HEK293 (cell line): ENCODE results near the gene ZPLD1.

Source experiments
- CTCF ChIA-PET: fragments of 350-600 bp; formaldehyde crosslinking; extraction: SDS; loops from one replicate; lab custom pipeline; 2021; ENCODE audit warnings: antibody characterized with exemption; lab: Yijun Ruan, JAX
- POLR2A ChIA-PET: fragments of 300-600 bp; formaldehyde crosslinking; extraction: SDS; loops from one replicate; lab custom pipeline; 2020; ENCODE audit warnings: antibody characterized with exemption, inconsistent platforms; lab: Yijun Ruan, JAX
- H3K27ac ChIP-seq: fragments of 200-500 bp; sonication (Bioruptor generic); 2 replicates; pipeline ENCODE4 v1.5.1; 2014; ENCODE audit warnings: low read depth, low read length, control low read depth, inconsistent platforms; ENCODE audit errors: extremely low read depth
- H3K36me3 ChIP-seq, 2 experiments: fragments of 200-500 bp in 1 of 2; sonication (Bioruptor generic) in 1 of 2; 1 replicate in 1 of 2; 2 replicates in 1 of 2; pipeline ENCODE4 v1.5.1; 2014 to 2017; ENCODE audit warnings: inconsistent platforms in 2 of 2, low read length in 2 of 2; ENCODE audit not compliant: control insufficient read depth in 2 of 2, insufficient read depth in 1 of 2
- H3K4me1 ChIP-seq: fragments of 200-500 bp; sonication (Bioruptor generic); 2 replicates; pipeline ENCODE4 v1.5.1; 2014; ENCODE audit warnings: mild to moderate bottlenecking, low read length, inconsistent platforms; ENCODE audit not compliant: control insufficient read depth, insufficient read depth
- H3K4me3 ChIP-seq: 2 replicates; pipeline ENCODE4 v1.5.1; 2011; ENCODE audit warnings: low read depth, mild to moderate bottlenecking, control low read depth, low read length, moderate library complexity
- H3K9me3 ChIP-seq: fragments of 200-500 bp; sonication (Bioruptor generic); 2 replicates; pipeline ENCODE4 v1.5.1; 2014; ENCODE audit warnings: low read depth, low read length, inconsistent platforms; ENCODE audit not compliant: control insufficient read depth, insufficient read depth
- GLI2 ChIP-seq: fragments of 450-650 bp; formaldehyde crosslinking; IDR thresholded peaks from 2 replicates; pipeline ENCODE4; 2017; ENCODE audit warnings: missing biosample characterization, missing genetic modification characterization, low read depth, borderline replicate concordance
- MZF1 ChIP-seq: fragments of 450-650 bp; formaldehyde crosslinking; IDR thresholded peaks from 2 replicates; pipeline ENCODE4 v1.5.1; 2017; ENCODE audit warnings: missing biosample characterization, missing genetic modification characterization, borderline replicate concordance
- OVOL3 ChIP-seq: fragments of 450-650 bp; formaldehyde crosslinking; IDR thresholded peaks from 2 replicates; pipeline ENCODE4 v1.5.1; 2016; ENCODE audit warnings: missing biosample characterization, missing genetic modification characterization
- TCF7L2 ChIP-seq: IDR thresholded peaks from 2 replicates; pipeline ENCODE4 v1.6.1; 2011; ENCODE audit warnings: low read depth, mild to moderate bottlenecking, inconsistent platforms, low read length, moderate library complexity, borderline replicate concordance
- WT1 ChIP-seq: fragments of 450-650 bp; formaldehyde crosslinking; IDR thresholded peaks from 2 replicates; pipeline ENCODE4 v1.5.1; 2016; ENCODE audit warnings: missing biosample characterization, missing genetic modification characterization
- YY2 ChIP-seq: fragments of 450-650 bp; formaldehyde crosslinking; IDR thresholded peaks from 2 replicates; pipeline ENCODE4 v1.5.1; 2016; ENCODE audit warnings: missing biosample characterization, missing genetic modification characterization
- ZFP3 ChIP-seq: fragments of 450-650 bp; formaldehyde crosslinking; IDR thresholded peaks from 2 replicates; pipeline ENCODE4 v1.5.1; 2016; ENCODE audit warnings: low read depth, missing biosample characterization, missing genetic modification characterization
- ZNF114 ChIP-seq: fragments of 450-650 bp; formaldehyde crosslinking; IDR thresholded peaks from 2 replicates; pipeline ENCODE4 v1.5.0; 2017; ENCODE audit warnings: missing biosample characterization, missing genetic modification characterization
- ZNF202 ChIP-seq: fragments of 450-650 bp; formaldehyde crosslinking; IDR thresholded peaks from 2 replicates; pipeline ENCODE4 v1.5.1; 2016; ENCODE audit warnings: missing biosample characterization, missing genetic modification characterization, borderline replicate concordance
- ZNF221 ChIP-seq: fragments of 450-650 bp; formaldehyde crosslinking; IDR thresholded peaks from 2 replicates; pipeline ENCODE4 v1.5.1; 2017; ENCODE audit warnings: missing biosample characterization, missing genetic modification characterization, borderline replicate concordance
- ZNF266 ChIP-seq: fragments of 450-650 bp; formaldehyde crosslinking; IDR thresholded peaks from 2 replicates; pipeline ENCODE4 v1.5.1; 2016; ENCODE audit warnings: missing biosample characterization, missing genetic modification characterization, low read depth
- ZNF302 ChIP-seq: fragments of 450-650 bp; formaldehyde crosslinking; IDR thresholded peaks from 2 replicates; pipeline ENCODE4 v1.5.1; 2016; ENCODE audit warnings: missing biosample characterization, missing genetic modification characterization, low read depth
- ZNF341 ChIP-seq: fragments of 450-650 bp; formaldehyde crosslinking; IDR thresholded peaks from 2 replicates; pipeline ENCODE4; 2016; ENCODE audit warnings: low read depth, missing biosample characterization, missing genetic modification characterization
- ZNF350 ChIP-seq: fragments of 450-650 bp; formaldehyde crosslinking; IDR thresholded peaks from 2 replicates; pipeline ENCODE4 v1.5.0; 2017; ENCODE audit warnings: missing biosample characterization, mild to moderate bottlenecking, missing genetic modification characterization
- ZNF416 ChIP-seq: fragments of 450-650 bp; formaldehyde crosslinking; IDR thresholded peaks from 2 replicates; pipeline ENCODE4 v1.5.1; 2016; ENCODE audit warnings: missing biosample characterization, missing genetic modification characterization
- ZNF473 ChIP-seq: fragments of 450-650 bp; formaldehyde crosslinking; IDR thresholded peaks from 2 replicates; pipeline ENCODE4 v1.5.1; 2017; ENCODE audit warnings: missing biosample characterization, missing genetic modification characterization
- ZNF529 ChIP-seq: fragments of 450-650 bp; formaldehyde crosslinking; IDR thresholded peaks from 2 replicates; pipeline ENCODE4 v1.5.1; 2017; ENCODE audit warnings: missing genetic modification characterization, missing biosample characterization; ENCODE audit not compliant: insufficient replicate concordance
- ZNF610 ChIP-seq: fragments of 450-650 bp; formaldehyde crosslinking; IDR thresholded peaks from 2 replicates; pipeline ENCODE4 v1.5.1; 2016; ENCODE audit warnings: missing biosample characterization, missing genetic modification characterization, borderline replicate concordance
- ZNF785 ChIP-seq: fragments of 450-650 bp; formaldehyde crosslinking; IDR thresholded peaks from 2 replicates; pipeline ENCODE4 v1.5.1; 2016; ENCODE audit warnings: missing biosample characterization, missing genetic modification characterization
- ZNF791 ChIP-seq: fragments of 450-650 bp; formaldehyde crosslinking; IDR thresholded peaks from 2 replicates; pipeline ENCODE4 v1.5.1; 2016; ENCODE audit warnings: missing biosample characterization, missing genetic modification characterization
- ZNF843 ChIP-seq: fragments of 450-650 bp; formaldehyde crosslinking; IDR thresholded peaks from 2 replicates; pipeline ENCODE4 v1.5.1; 2016; ENCODE audit warnings: missing biosample characterization, missing genetic modification characterization
- ZSCAN16 ChIP-seq: fragments of 450-650 bp; formaldehyde crosslinking; IDR thresholded peaks from 2 replicates; pipeline ENCODE4 v1.5.1; 2016; ENCODE audit warnings: missing biosample characterization, missing genetic modification characterization
- TF ChIP-seq, protein P1 (sequence below): fragments of 450-650 bp; formaldehyde crosslinking; IDR thresholded peaks from 2 replicates; pipeline ENCODE4 v1.5.1; 2017; ENCODE audit warnings: missing biosample characterization, mild to moderate bottlenecking, missing genetic modification characterization, moderate library complexity
- TF ChIP-seq, protein P2 (sequence below): fragments of 450-650 bp; formaldehyde crosslinking; IDR thresholded peaks from 2 replicates; pipeline ENCODE4 v1.5.1; 2016; ENCODE audit warnings: missing biosample characterization, missing genetic modification characterization
- TF ChIP-seq, protein P3 (sequence below): fragments of 450-650 bp; formaldehyde crosslinking; optimal IDR thresholded peaks from 2 replicates; pipeline ENCODE3; 2016; ENCODE audit warnings: missing biosample characterization, mild to moderate bottlenecking, missing genetic modification characterization
- TF ChIP-seq, protein P4 (sequence below): fragments of 450-650 bp; formaldehyde crosslinking; conservative IDR thresholded peaks from 2 replicates; pipeline ENCODE4 v1.5.1; 2016; ENCODE audit warnings: low read depth, missing biosample characterization, missing genetic modification characterization

ZPLD1 gene

DNA sequence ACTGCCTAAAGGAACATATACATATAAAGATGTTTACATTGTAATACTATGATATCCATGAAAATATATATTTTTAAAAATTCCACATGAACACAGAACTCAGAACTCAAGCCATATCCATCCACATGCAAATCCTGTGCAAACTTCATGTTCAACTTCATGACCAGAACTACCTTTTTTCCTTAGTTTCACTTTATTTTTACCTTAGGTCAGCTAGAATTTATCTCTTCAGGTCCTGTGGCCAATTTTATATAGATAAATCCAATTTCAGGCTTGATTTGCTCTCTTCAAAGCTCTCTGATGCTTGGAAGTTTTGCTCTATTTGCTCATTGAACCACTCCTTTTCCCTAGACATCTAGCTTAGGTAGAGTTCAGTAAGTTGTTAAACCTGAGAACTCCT lies 38.8 kb downstream of the ZPLD1 start:
- ChIA-PET POLR2A (no interaction called here), CTCF (interaction anchor here (0.5 kb wide), 1 partner anchor 659 kb away, joined by 3 read pairs; no protein-coding TSS in a partner anchor)
- Histone ChIP-seq H3K4me3 (no peak overlapping the region), H3K36me3 (no peaks in the 10 kb centered on the region), H3K27ac (no peak overlapping the region), H3K4me1 (no peaks in the 10 kb centered on the region), H3K9me3 (no peaks in the 10 kb centered on the region)
- TF ChIP-seq YY2 (no peak), ZNF843 (tag by site-specific recombination) (no peak), OVOL3 (no peak), TCF7L2 (no peak), ZNF266 (no peak)
- TF ChIP-seq, protein P1, sequence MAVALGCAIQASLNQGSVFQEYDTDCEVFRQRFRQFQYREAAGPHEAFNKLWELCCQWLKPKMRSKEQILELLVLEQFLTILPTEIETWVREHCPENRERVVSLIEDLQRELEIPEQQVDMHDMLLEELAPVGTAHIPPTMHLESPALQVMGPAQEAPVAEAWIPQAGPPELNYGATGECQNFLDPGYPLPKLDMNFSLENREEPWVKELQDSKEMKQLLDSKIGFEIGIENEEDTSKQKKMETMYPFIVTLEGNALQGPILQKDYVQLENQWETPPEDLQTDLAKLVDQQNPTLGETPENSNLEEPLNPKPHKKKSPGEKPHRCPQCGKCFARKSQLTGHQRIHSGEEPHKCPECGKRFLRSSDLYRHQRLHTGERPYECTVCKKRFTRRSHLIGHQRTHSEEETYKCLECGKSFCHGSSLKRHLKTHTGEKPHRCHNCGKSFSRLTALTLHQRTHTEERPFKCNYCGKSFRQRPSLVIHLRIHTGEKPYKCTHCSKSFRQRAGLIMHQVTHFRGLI (tag by site-specific recombination): no peak
- TF ChIP-seq, protein P2, sequence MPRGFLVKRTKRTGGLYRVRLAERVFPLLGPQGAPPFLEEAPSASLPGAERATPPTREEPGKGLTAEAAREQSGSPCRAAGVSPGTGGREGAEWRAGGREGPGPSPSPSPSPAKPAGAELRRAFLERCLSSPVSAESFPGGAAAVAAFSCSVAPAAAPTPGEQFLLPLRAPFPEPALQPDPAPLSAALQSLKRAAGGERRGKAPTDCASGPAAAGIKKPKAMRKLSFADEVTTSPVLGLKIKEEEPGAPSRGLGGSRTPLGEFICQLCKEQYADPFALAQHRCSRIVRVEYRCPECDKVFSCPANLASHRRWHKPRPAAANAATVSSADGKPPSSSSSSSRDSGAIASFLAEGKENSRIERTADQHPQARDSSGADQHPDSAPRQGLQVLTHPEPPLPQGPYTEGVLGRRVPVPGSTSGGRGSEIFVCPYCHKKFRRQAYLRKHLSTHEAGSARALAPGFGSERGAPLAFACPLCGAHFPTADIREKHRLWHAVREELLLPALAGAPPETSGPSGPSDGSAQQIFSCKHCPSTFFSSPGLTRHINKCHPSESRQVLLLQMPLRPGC (tag by site-specific recombination): no peak
- TF ChIP-seq, protein P3, sequence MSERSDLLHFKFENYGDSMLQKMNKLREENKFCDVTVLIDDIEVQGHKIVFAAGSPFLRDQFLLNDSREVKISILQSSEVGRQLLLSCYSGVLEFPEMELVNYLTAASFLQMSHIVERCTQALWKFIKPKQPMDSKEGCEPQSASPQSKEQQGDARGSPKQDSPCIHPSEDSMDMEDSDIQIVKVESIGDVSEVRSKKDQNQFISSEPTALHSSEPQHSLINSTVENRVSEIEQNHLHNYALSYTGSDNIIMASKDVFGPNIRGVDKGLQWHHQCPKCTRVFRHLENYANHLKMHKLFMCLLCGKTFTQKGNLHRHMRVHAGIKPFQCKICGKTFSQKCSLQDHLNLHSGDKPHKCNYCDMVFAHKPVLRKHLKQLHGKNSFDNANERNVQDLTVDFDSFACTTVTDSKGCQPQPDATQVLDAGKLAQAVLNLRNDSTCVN (tag by site-specific recombination): no peak

DNA sequence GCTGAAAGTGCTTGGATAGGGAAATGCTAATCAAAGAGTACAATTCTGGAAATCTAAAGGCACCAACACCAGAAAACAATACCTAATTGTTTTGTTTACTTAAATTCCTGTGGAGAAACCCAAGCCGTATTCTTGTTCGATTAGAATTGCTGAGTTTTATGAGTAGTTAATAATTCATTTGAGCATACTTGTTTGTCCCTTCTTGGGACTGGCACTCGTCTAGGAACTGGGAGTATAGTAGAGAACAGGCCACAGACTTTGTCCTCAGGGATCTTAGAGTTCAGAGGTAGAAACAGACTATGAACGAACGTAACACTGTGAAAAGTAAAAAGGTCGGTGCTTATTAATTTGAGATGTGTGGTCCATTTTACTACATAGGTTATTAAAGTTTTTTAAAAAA lies 39.4 kb downstream of the ZPLD1 start:
- Histone ChIP-seq H3K4me1 (no peaks in the 10 kb centered on the region), H3K36me3 (no peaks in the 10 kb centered on the region), H3K4me3 (no peak overlapping the region), H3K27ac (no peak overlapping the region), H3K9me3 (no peaks in the 10 kb centered on the region)
- POLR2A ChIA-PET: no interaction called here
- CTCF ChIA-PET: interaction anchor here (0.5 kb wide), 1 partner anchor 660 kb away, joined by 3 read pairs; no protein-coding TSS in a partner anchor
- TF ChIP-seq ZNF529 (tag by site-specific recombination) (no peak), ZNF610 (tag by site-specific recombination) (no peak), ZNF302 (tag by site-specific recombination) (no peak), ZNF341 (no peak), ZSCAN16 (tag by site-specific recombination) (no peak), ZNF785 (tag by site-specific recombination) (no peak), ZNF114 (tag by site-specific recombination) (no peak), ZNF791 (tag by site-specific recombination) (no peak), ZNF221 (tag by site-specific recombination) (no peak), ZNF416 (no peak), ZNF473 (tag by site-specific recombination) (no peak), YY2 (no peak), GLI2 (tag by site-specific recombination) (no peak), ZFP3 (no peak), ZNF350 (tag by site-specific recombination) (no peak), WT1 (tag by site-specific recombination) (no peak), MZF1 (tag by site-specific recombination) (no peak), ZNF202 (tag by site-specific recombination) (no peak)
- TF ChIP-seq, protein P4, sequence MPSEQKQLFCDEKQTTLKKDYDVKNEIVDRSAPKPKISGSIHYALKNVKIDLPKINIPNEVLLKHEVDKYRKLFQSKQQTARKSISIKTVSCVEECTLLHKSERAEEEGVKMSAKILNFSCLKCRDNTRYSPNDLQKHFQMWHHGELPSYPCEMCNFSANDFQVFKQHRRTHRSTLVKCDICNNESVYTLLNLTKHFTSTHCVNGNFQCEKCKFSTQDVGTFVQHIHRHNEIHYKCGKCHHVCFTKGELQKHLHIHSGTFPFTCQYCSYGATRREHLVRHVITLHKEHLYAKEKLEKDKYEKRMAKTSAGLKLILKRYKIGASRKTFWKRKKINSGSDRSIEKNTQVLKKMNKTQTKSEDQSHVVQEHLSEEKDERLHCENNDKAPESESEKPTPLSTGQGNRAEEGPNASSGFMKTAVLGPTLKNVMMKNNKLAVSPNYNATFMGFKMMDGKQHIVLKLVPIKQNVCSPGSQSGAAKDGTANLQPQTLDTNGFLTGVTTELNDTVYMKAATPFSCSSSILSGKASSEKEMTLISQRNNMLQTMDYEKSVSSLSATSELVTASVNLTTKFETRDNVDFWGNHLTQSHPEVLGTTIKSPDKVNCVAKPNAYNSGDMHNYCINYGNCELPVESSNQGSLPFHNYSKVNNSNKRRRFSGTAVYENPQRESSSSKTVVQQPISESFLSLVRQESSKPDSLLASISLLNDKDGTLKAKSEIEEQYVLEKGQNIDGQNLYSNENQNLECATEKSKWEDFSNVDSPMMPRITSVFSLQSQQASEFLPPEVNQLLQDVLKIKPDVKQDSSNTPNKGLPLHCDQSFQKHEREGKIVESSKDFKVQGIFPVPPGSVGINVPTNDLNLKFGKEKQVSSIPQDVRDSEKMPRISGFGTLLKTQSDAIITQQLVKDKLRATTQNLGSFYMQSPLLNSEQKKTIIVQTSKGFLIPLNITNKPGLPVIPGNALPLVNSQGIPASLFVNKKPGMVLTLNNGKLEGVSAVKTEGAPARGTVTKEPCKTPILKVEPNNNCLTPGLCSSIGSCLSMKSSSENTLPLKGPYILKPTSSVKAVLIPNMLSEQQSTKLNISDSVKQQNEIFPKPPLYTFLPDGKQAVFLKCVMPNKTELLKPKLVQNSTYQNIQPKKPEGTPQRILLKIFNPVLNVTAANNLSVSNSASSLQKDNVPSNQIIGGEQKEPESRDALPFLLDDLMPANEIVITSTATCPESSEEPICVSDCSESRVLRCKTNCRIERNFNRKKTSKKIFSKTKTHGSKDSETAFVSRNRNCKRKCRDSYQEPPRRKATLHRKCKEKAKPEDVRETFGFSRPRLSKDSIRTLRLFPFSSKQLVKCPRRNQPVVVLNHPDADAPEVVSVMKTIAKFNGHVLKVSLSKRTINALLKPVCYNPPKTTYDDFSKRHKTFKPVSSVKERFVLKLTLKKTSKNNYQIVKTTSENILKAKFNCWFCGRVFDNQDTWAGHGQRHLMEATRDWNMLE (tag by site-specific recombination): no peak
